Hematopoietic multipotent progenitor cell treated with erythropoietin and hydrocortisone succinate and interleukin-3 and kit ligand, for 8 days (in vitro differentiated cells): ENCODE data around the gene CNTN4.

Experiments used
- DNase-seq: peaks from one replicate; pipeline ENCODE4 v3.0.0-alpha.2; 2015

CNTN4 gene

DNA sequence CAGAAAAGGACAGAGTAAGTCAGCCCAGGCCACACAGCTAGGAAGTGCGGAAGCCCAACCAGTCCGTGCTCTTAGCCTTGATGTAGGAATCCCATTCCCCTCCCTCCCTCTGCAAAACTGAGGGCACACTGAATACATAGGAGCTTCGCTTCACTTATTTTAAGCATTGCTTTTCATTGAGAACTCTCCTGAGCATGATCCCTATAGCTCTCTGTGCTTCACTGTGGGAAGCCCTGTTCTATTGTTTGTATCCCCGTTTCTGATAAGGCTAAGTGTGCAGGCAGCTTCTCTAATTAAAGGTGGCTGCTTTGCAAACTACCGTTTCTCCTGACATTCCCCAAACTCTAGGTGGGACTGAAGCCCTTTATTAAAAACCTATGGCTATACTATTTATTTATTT, 981.6 kb downstream of the CNTN4 start:
- DNase-seq, result no peak

GRCh38 chr3:3081381-3082233, 982.9 kb downstream of the CNTN4 start:
- DNase-seq, result peak; percentile 40

DNA sequence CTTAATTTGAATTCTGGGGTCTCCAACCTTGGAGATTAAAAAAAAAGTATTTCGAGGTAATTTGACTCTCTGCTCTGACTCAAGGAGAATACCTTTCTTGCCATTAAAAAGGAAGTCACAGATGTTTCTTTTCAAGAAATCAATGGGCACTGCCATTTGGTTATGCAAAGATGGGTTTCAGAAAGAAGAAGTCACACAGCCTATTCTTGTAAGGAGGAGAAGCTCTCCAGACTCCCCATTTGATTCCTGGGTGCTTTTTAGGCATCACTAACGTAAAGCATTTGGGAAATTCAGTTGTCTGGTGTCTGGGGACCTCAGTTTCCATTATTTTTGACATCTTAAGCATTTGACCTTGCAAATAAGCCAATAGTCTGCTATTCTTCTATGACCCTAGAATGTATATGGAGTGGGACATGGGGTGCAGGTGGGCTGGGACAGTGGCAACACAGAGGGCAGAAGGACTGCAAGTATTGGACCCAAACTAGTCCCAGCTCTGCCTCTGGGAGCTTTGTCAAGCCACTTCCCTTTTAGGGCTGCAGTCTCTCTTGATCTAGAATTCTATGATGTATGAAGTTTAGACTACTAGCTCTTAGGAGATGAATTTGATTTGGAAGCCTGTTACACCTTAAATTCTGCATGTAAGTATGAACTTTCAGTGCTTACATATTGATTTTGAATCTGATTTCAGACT, 983.7 kb downstream of the CNTN4 start:
- no peak for DNase-seq

- DNase-seq, result no peak
These were observed 986.2 kb downstream of the CNTN4 start for GRCh38 chr3:3084890-3085289.

- no peak for DNase-seq
These were observed 987.1 kb downstream of the CNTN4 start for GRCh38 chr3:3085782-3086181.

GRCh38 chr3:3086239-3086638, 987.6 kb downstream of the CNTN4 start:
- DNase-seq, result no peak

- DNase-seq, result no peak
These were observed 988.6 kb downstream of the CNTN4 start for GRCh38 chr3:3087279-3087678.

DNA sequence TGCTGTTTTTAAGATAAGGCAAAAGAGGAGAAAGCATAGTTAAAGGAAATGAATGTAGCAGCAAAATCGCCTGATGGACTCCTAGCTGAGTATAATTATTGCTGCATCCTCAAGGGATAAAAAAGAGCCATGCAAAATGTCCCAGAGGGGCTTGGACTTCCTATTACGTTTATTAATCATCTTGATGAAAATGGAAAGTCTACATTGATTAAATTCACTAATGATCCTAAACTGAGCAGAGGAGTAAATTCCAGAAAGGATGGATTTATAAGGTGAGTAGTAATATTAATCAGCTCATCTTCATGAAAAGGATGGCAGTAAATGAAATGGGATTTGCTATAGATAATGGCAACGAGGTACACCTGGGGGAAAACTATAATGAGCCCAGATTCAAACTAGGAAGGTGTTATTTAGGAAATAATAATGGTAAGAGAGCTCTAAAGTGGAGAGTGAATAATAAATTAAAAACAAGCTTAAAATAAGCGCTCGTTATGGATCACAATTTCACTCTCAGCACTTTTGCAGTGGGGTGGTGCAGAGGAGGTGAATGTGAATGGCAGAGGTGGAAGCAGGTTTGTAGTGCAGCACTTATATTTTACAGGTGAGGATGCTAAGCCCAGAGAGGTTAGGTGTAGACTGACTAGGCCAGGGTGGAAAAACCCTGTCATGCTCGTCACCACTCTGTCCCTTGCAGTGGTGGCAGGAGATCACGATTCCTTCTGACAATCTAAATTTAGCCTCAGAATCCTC, 989.2 kb downstream of the CNTN4 start:
- no peak for DNase-seq

DNA sequence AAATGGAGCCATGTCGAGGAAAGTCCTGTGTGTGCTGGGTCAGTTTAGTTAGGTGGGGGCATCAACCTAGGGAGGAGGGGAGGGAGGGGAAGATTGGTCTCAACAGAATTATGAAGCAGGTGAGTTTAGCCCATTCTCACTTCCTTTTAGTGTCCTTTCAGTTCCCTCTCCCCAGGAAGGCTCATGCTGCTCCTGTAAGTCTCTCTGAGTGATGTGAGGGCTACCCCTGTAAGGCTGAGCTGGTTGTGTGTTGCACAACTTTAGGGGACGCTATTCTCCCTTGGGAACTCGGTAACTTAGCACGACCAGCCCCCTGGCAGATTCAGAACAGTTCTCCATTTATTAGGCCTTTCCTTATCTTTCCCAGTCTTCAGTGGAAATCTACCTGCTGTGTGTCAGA, 990.4 kb downstream of the CNTN4 start:
- DNase-seq, result no peak

GRCh38 chr3:3097958-3098357, 999.3 kb downstream of the CNTN4 start:
- DNase-seq, result no peak

- no peak for DNase-seq
These were observed 1003.2 kb downstream of the CNTN4 start for GRCh38 chr3:3101660-3102458.

DNA sequence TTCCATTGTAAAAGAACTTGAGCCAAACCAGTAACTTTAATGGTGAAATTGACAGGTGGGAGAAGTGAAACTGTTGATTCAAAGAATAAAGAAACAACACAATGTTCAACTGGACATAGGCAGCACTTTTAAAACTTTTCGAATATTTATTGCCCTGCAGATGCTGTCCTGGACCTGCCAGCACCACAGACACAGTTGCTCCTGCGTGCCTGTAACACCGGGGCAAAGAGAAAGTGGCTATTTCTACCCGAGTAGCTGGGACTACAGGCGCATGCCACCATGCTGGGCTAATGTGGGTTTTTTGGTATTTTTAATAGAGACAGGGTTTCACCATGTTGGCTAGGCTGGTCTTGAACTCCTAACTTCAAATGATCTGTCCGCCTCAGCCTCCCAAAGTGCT, 1004.1 kb downstream of the CNTN4 start:
- DNase-seq, result no peak

DNA sequence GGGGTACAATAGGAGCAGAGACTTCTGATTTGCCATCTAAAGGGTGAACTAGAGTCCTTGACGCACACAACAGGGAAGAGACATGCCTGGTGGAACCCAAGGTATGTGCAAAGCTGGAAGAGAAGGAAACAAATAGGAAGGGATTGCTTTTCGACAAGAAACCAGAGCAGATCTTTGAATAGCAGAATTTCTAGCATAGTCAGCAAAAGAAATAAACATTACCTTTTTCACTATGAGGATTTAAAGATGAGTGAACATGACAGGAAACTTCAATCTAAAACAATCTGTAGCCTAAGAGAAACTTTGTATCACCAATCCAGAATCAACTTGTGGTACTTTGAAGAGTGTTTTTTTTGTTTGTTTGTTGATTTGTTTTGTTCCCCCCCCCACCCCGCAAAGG, 1006.6 kb downstream of the CNTN4 start:
- no peak for DNase-seq

DNA sequence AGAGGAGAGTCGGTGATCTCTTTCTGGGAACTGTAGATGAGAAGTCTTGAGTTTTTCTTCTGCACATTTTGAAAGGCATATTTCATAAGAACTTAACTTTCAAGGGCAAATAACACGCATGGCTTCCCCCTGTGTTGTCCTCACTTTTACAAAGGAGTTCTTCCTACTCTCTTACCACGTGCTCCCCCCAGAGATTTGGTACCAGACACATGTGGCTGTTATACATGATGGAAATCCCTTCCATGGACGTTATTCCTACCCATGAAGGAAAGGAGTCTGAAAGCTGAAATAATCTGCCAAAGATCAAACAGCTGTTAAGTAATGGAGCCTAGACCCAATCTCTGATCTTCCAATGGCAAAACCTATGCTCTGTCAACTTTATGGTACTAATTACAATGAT, 1007.1 kb downstream of the CNTN4 start:
- DNase-seq, result no peak

DNA sequence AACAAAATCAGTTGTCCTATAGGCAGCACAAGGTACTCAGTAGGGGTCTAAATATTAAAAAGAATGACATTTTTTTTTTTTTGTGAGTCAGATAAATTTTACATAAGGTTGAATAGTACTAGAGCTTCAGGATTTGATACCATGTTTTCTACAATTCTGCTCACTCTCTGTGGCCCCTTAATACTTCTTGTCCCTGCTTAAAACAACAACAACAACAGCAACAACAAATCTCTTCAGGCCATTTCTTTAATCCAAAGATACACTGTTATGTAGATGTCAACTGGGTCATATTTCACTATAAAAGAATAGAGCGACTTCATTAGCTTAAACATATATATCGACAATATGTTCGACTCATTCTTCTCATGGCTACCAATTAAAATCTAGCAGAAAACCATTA, 1008.5 kb downstream of the CNTN4 start:
- no peak for DNase-seq
